Fibroblast of lung (primary cell): ENCODE measurements around the gene DHDDS. TPM values are rescaled to one million over a fixed set of nuclear protein-coding genes. Genes with fewer than 3 reads are reported as not detected.

Experiments used
- DNase-seq, 2 donors: peaks; one replicate each; pipeline versions ENCODE4 v3.0.0 to v3.0.0-alpha.2; 2010; ENCODE audit warnings: low read depth in 2 of 2
- H2AFZ ChIP-seq: 2 replicates; pipeline ENCODE4 v1.5.1; 2012; ENCODE audit warnings: low read length, control low read depth, inconsistent platforms
- H3K27ac ChIP-seq: 2 replicates; pipeline ENCODE4 v1.5.1; 2011; ENCODE audit warnings: low read length, control low read depth; ENCODE audit not compliant: insufficient read depth
- H3K27me3 ChIP-seq: 2 replicates; pipeline ENCODE4 v1.5.1; 2011; ENCODE audit warnings: mild to moderate bottlenecking, low read length; ENCODE audit not compliant: control insufficient read depth, insufficient read depth
- H3K36me3 ChIP-seq: 2 replicates; pipeline ENCODE4 v1.5.1; 2011; ENCODE audit warnings: low read length; ENCODE audit not compliant: control insufficient read depth, insufficient read depth
- H3K4me1 ChIP-seq: 2 replicates; pipeline ENCODE4 v1.5.1; 2011; ENCODE audit warnings: low read length; ENCODE audit not compliant: control insufficient read depth, insufficient read depth; ENCODE audit errors: extremely low read depth
- H3K4me2 ChIP-seq: 2 replicates; pipeline ENCODE4 v1.5.1; 2011; ENCODE audit warnings: low read length, control low read depth; ENCODE audit not compliant: insufficient read depth; ENCODE audit errors: extremely low read depth
- H3K4me3 ChIP-seq, 4 experiments: fragments of 200-600 bp in 1 of 4; sonication (generic) in 1 of 4; replicated peaks in 1 of 4; 2 replicates each; pipeline ENCODE4 v1.5.1; 2011 to 2016; ENCODE audit warnings: low read length in 4 of 4, low read depth in 3 of 4, mild to moderate bottlenecking in 3 of 4, control low read depth in 2 of 4, inconsistent platforms in 1 of 4, mixed read lengths in 1 of 4; ENCODE audit not compliant: insufficient read depth in 1 of 4; ENCODE audit errors: control extremely low read depth in 1 of 4
- H3K79me2 ChIP-seq: 2 replicates; pipeline ENCODE4 v1.5.1; 2012; ENCODE audit warnings: mild to moderate bottlenecking, low read length, inconsistent platforms; ENCODE audit not compliant: control insufficient read depth, insufficient read depth
- H3K9ac ChIP-seq: 2 replicates; pipeline ENCODE4 v1.5.1; 2011; ENCODE audit warnings: mild to moderate bottlenecking, low read length, control low read depth; ENCODE audit not compliant: insufficient read depth
- H3K9me3 ChIP-seq: 2 replicates; pipeline ENCODE4 v1.5.1; 2012; ENCODE audit warnings: low read depth, low read length; ENCODE audit not compliant: control insufficient read depth, insufficient read depth
- H4K20me1 ChIP-seq: 2 replicates; pipeline ENCODE4 v1.5.1; 2011; ENCODE audit warnings: low read length; ENCODE audit not compliant: control insufficient read depth, insufficient read depth; ENCODE audit errors: extremely low read depth
- CTCF ChIP-seq, 2 donors: IDR thresholded peaks in 1 of 2; conservative IDR thresholded peaks in 1 of 2; 1 replicate in 1 of 2; 2 replicates in 1 of 2; pipeline ENCODE4 v1.5.1; 2011 to 2012; ENCODE audit warnings: low read length in 2 of 2, control low read depth in 1 of 2, inconsistent platforms in 1 of 2, low read depth in 1 of 2, mild to moderate bottlenecking in 1 of 2
- EZH2 ChIP-seq: IDR thresholded peaks from 2 replicates; pipeline ENCODE4 v1.5.1; 2012; ENCODE audit warnings: low read length, control low read depth, mild to moderate bottlenecking; ENCODE audit errors: missing control alignments
- polyA plus RNA-seq, 2 donors: library from polyadenylated mRNA; depleted of rRNA in 1 of 2; stranded (reverse) in 1 of 2; unstranded in 1 of 2; fragments of >200 nt; gene quantifications; 2 replicates each; pipeline ENCODE4 v1.2.1, GENCODE V29; 2011 to 2012; ENCODE audit warnings: missing spikeins in 1 of 2
- total RNA-seq: library from RNA; depleted of rRNA; stranded (reverse); fragments of >200 nt; gene quantifications from 2 replicates; pipeline ENCODE4 v1.2.1, GENCODE V29; 2014

DHDDS gene
- total and polyA plus RNA-seq, 2 donors (not counting 1 experiment from before 2014, with no cell fraction given), result 41.5 to 76.6 TPM

GRCh38 chr1:26483980-26484379, 51.9 kb downstream of the DHDDS start:
- Histone ChIP-seq H3K27me3 (no peaks in the 10 kb centered on the region), H3K4me3 (no peak overlapping the region), H3K36me3 (no peaks in the 10 kb centered on the region), H3K27ac (no peak overlapping the region), H3K9me3 (no peaks in the 10 kb centered on the region), H3K79me2 (no peaks in the 10 kb centered on the region), H4K20me1 (no peaks in the 10 kb centered on the region), H3K4me1 (peaks cover 2% of the 10 kb centered on the region), H2AFZ (no peak overlapping the region), H3K4me2 (no peak overlapping the region), H3K9ac (no peak overlapping the region)
- peak in 1 of 2 donors; percentile 62 for DNase-seq
- TF ChIP-seq EZH2 (no peak), CTCF (conservative IDR thresholded peaks at IDR 0.05 in 1 of 2, IDR thresholded peaks at IDR 0.05 in 1 of 2; ENCODE audit: low read depth in 1 of 2, low read length in 2 of 2) (no peak)

DNA sequence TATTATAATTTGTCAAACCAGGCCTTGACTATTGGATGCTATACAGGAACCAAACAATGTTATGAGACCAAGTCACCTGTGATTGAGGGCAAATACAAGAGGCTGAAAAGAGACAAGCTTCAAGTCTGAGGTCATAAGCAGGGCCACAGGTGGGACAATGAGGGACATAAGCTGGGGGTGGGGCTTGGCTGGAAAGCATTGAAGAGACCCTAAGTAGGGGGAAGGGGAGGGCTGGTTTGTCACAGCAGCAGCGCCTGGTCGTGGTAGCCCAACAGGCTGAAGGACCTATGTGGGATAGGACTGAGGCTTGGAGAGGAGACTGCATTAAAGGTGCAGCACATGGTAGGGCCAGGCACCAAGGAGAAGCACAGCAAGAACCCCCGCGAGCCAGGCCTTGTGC, 58.0 kb downstream of the DHDDS start:
- no peak overlapping the region for H2AFZ ChIP-seq
- no peak overlapping the region for H3K4me2 ChIP-seq
- no peaks in the 10 kb centered on the region for H3K36me3 ChIP-seq
- no peak for DNase-seq
- no peak overlapping the region for H3K4me3 ChIP-seq
- no peak overlapping the region for H3K27ac ChIP-seq
- H3K27me3 ChIP-seq, result peaks cover 5% of the 10 kb centered on the region
- no peaks in the 10 kb centered on the region for H3K9me3 ChIP-seq
- TF ChIP-seq EZH2 (no peak), CTCF (conservative IDR thresholded peaks at IDR 0.05 in 1 of 2, IDR thresholded peaks at IDR 0.05 in 1 of 2; ENCODE audit: low read depth in 1 of 2, low read length in 2 of 2) (no peak)
- H3K79me2 ChIP-seq, result no peaks in the 10 kb centered on the region
- H4K20me1 ChIP-seq, result no peaks in the 10 kb centered on the region
- H3K4me1 ChIP-seq, result no peaks in the 10 kb centered on the region
- no peak overlapping the region for H3K9ac ChIP-seq

- TF ChIP-seq CTCF (conservative IDR thresholded peaks at IDR 0.05 in 1 of 2, IDR thresholded peaks at IDR 0.05 in 1 of 2; ENCODE audit: low read depth in 1 of 2, low read length in 2 of 2) (no peak), EZH2 (no peak)
- no peak for DNase-seq
- H3K36me3 ChIP-seq, result no peaks in the 10 kb centered on the region
- no peak overlapping the region for H3K4me2 ChIP-seq
- H3K9me3 ChIP-seq, result no peaks in the 10 kb centered on the region
- no peaks in the 10 kb centered on the region for H3K79me2 ChIP-seq
- H3K4me1 ChIP-seq, result no peaks in the 10 kb centered on the region
- H3K27ac ChIP-seq, result no peak overlapping the region
- H3K27me3 ChIP-seq, result peaks cover 5% of the 10 kb centered on the region
- H3K4me3 ChIP-seq, result no peak overlapping the region
- no peak overlapping the region for H3K9ac ChIP-seq
- H4K20me1 ChIP-seq, result no peaks in the 10 kb centered on the region
- H2AFZ ChIP-seq, result no peak overlapping the region
Observed at GRCh38 chr1:26493267-26493666, 61.1 kb downstream of the DHDDS start.
